ENCODE measurements around the gene CNGB1.
"Not testable (repeated sequence)": the region's sequence is repeated elsewhere in the genome, so short reads cannot be mapped to it uniquely, and the experiment has no call there.

Gene CNGB1

GRCh38 chr16:57970970-57971369 lies at the start of gene CNGB1:
Gene CNGB1 (minus strand): TSS chr16:57971128. CDS start chr16:57967286, 3,842 bp downstream.
- H3K4me3 ChIP-seq (ENCODE audit: low read length), result no peak within 1 kb of the TSS
- H3K4me1 ChIP-seq (ENCODE audit: control insufficient read depth, insufficient read depth, low read length), result peaks cover 8% of the 10 kb centered on the region
- no peaks in the 10 kb centered on the region for H3K9me3 ChIP-seq (ENCODE audit: control insufficient read depth, low read length)
- H3K9ac ChIP-seq (ENCODE audit: low read length), result no peak within 1 kb of the TSS
- no peaks in the 10 kb centered on the region for H3K36me3 ChIP-seq (ENCODE audit: control insufficient read depth, insufficient read depth, low read length)
- no peaks in the 10 kb centered on the region for H3K27me3 ChIP-seq (ENCODE audit: control insufficient read depth, insufficient read depth, low read length)

- H3K4me1 ChIP-seq (ENCODE audit: control insufficient read depth, insufficient read depth, low read length), result peaks cover 45% of the 10 kb centered on the region
- no peak overlapping the region for H3K9ac ChIP-seq (ENCODE audit: low read length)
- H3K27me3 ChIP-seq (ENCODE audit: control insufficient read depth, insufficient read depth, low read length), result no peaks in the 10 kb centered on the region
- H3K36me3 ChIP-seq (ENCODE audit: control insufficient read depth, insufficient read depth, low read length), result no peaks in the 10 kb centered on the region
- H3K9me3 ChIP-seq (ENCODE audit: control insufficient read depth, low read length), result no peaks in the 10 kb centered on the region
- H3K4me3 ChIP-seq (ENCODE audit: low read length), result no peak overlapping the region
Observed at GRCh38 chr16:58019866-58020538, 49.1 kb upstream of the CNGB1 start.

GRCh38 chr16:58018803-58019202 lies 47.9 kb upstream of the CNGB1 start:
- H3K36me3 ChIP-seq (ENCODE audit: control insufficient read depth, insufficient read depth, low read length), result no peaks in the 10 kb centered on the region
- no peaks in the 10 kb centered on the region for H3K27me3 ChIP-seq (ENCODE audit: control insufficient read depth, insufficient read depth, low read length)
- H3K9ac ChIP-seq (ENCODE audit: low read length), result no peak overlapping the region
- no peaks in the 10 kb centered on the region for H3K9me3 ChIP-seq (ENCODE audit: control insufficient read depth, low read length)
- no peak overlapping the region for H3K4me3 ChIP-seq (ENCODE audit: low read length)
- H3K4me1 ChIP-seq (ENCODE audit: control insufficient read depth, insufficient read depth, low read length), result peaks cover 33% of the 10 kb centered on the region

GRCh38 chr16:58016840-58017446 lies 46.0 kb upstream of the CNGB1 start:
- Histone ChIP-seq H3K4me3 (ENCODE audit: low read length) (no peak overlapping the region), H3K9me3 (ENCODE audit: control insufficient read depth, low read length) (no peaks in the 10 kb centered on the region), H3K36me3 (ENCODE audit: control insufficient read depth, insufficient read depth, low read length) (no peaks in the 10 kb centered on the region), H3K9ac (ENCODE audit: low read length) (no peak overlapping the region), H3K27me3 (ENCODE audit: control insufficient read depth, insufficient read depth, low read length) (no peaks in the 10 kb centered on the region), H3K4me1 (ENCODE audit: control insufficient read depth, insufficient read depth, low read length) (peaks cover 20% of the 10 kb centered on the region)

GRCh38 chr16:58013201-58013956 lies 42.5 kb upstream of the CNGB1 start:
- Histone ChIP-seq H3K36me3 (ENCODE audit: control insufficient read depth, insufficient read depth, low read length) (peaks cover 7% of the 10 kb centered on the region), H3K27me3 (ENCODE audit: control insufficient read depth, insufficient read depth, low read length) (no peaks in the 10 kb centered on the region), H3K4me1 (ENCODE audit: control insufficient read depth, insufficient read depth, low read length) (peaks cover 5% of the 10 kb centered on the region), H3K4me3 (ENCODE audit: low read length) (no peak overlapping the region), H3K9me3 (ENCODE audit: control insufficient read depth, low read length) (no peaks in the 10 kb centered on the region), H3K9ac (ENCODE audit: low read length) (no peak overlapping the region)

- no peak overlapping the region for H3K4me3 ChIP-seq (ENCODE audit: low read length)
- no peak overlapping the region for H3K9ac ChIP-seq (ENCODE audit: low read length)
- no peaks in the 10 kb centered on the region for H3K9me3 ChIP-seq (ENCODE audit: control insufficient read depth, low read length)
- peaks cover 7% of the 10 kb centered on the region for H3K36me3 ChIP-seq (ENCODE audit: control insufficient read depth, insufficient read depth, low read length)
- no peaks in the 10 kb centered on the region for H3K27me3 ChIP-seq (ENCODE audit: control insufficient read depth, insufficient read depth, low read length)
- peaks cover 5% of the 10 kb centered on the region for H3K4me1 ChIP-seq (ENCODE audit: control insufficient read depth, insufficient read depth, low read length)
Observed at GRCh38 chr16:58012481-58012880, 41.6 kb upstream of the CNGB1 start.

GRCh38 chr16:58011652-58012051 lies 40.7 kb upstream of the CNGB1 start:
- H3K9me3 ChIP-seq (ENCODE audit: control insufficient read depth, low read length), result no peaks in the 10 kb centered on the region
- H3K36me3 ChIP-seq (ENCODE audit: control insufficient read depth, insufficient read depth, low read length), result peaks cover 7% of the 10 kb centered on the region
- H3K9ac ChIP-seq (ENCODE audit: low read length), result no peak overlapping the region
- no peaks in the 10 kb centered on the region for H3K27me3 ChIP-seq (ENCODE audit: control insufficient read depth, insufficient read depth, low read length)
- H3K4me1 ChIP-seq (ENCODE audit: control insufficient read depth, insufficient read depth, low read length), result peaks cover 5% of the 10 kb centered on the region
- H3K4me3 ChIP-seq (ENCODE audit: low read length), result no peak overlapping the region

- Histone ChIP-seq H3K36me3 (ENCODE audit: control insufficient read depth, insufficient read depth, low read length) (peaks cover 7% of the 10 kb centered on the region), H3K27me3 (ENCODE audit: control insufficient read depth, insufficient read depth, low read length) (no peaks in the 10 kb centered on the region), H3K4me1 (ENCODE audit: control insufficient read depth, insufficient read depth, low read length) (peaks cover 5% of the 10 kb centered on the region), H3K9me3 (ENCODE audit: control insufficient read depth, low read length) (no peaks in the 10 kb centered on the region), H3K9ac (ENCODE audit: low read length) (no peak overlapping the region), H3K4me3 (ENCODE audit: low read length) (no peak overlapping the region)
Observed at GRCh38 chr16:58010886-58011285, 40.0 kb upstream of the CNGB1 start.

- Histone ChIP-seq H3K9ac (ENCODE audit: low read length) (no peak overlapping the region), H3K4me1 (ENCODE audit: control insufficient read depth, insufficient read depth, low read length) (peaks cover 5% of the 10 kb centered on the region), H3K36me3 (ENCODE audit: control insufficient read depth, insufficient read depth, low read length) (peaks cover 7% of the 10 kb centered on the region), H3K27me3 (ENCODE audit: control insufficient read depth, insufficient read depth, low read length) (no peaks in the 10 kb centered on the region), H3K9me3 (ENCODE audit: control insufficient read depth, low read length) (no peaks in the 10 kb centered on the region), H3K4me3 (ENCODE audit: low read length) (no peak overlapping the region)
Observed at GRCh38 chr16:58009856-58010416, 39.0 kb upstream of the CNGB1 start.

- not testable (repeated sequence) for H3K4me3 ChIP-seq (ENCODE audit: low read length)
Observed at GRCh38 chr16:58004736-58005135, 33.8 kb upstream of the CNGB1 start.

GRCh38 chr16:58002936-58003335 lies 32.0 kb upstream of the CNGB1 start:
- no peaks in the 10 kb centered on the region for H3K36me3 ChIP-seq (ENCODE audit: control insufficient read depth, insufficient read depth, low read length)

More at GRCh38 chr16:58004736-58005135, 33.8 kb upstream of the CNGB1 start:
- not testable (repeated sequence) for H3K27me3 ChIP-seq (ENCODE audit: control insufficient read depth, insufficient read depth, low read length); H3K36me3 ChIP-seq (ENCODE audit: control insufficient read depth, insufficient read depth, low read length); H3K4me1 ChIP-seq (ENCODE audit: control insufficient read depth, insufficient read depth, low read length); H3K9me3 ChIP-seq (ENCODE audit: control insufficient read depth, low read length); H3K9ac ChIP-seq (ENCODE audit: low read length)

GRCh38 chr16:58002416-58002800 lies 31.5 kb upstream of the CNGB1 start:
- Histone ChIP-seq H3K9me3 (ENCODE audit: control insufficient read depth, low read length) (no peaks in the 10 kb centered on the region), H3K27me3 (ENCODE audit: control insufficient read depth, insufficient read depth, low read length) (no peaks in the 10 kb centered on the region), H3K4me3 (ENCODE audit: low read length) (no peak overlapping the region), H3K36me3 (ENCODE audit: control insufficient read depth, insufficient read depth, low read length) (no peaks in the 10 kb centered on the region), H3K9ac (ENCODE audit: low read length) (no peak overlapping the region), H3K4me1 (ENCODE audit: control insufficient read depth, insufficient read depth, low read length) (peaks cover 25% of the 10 kb centered on the region)

More at GRCh38 chr16:58002936-58003335, 32.0 kb upstream of the CNGB1 start:
- H3K4me1 ChIP-seq (ENCODE audit: control insufficient read depth, insufficient read depth, low read length), result peaks cover 24% of the 10 kb centered on the region
- H3K9me3 ChIP-seq (ENCODE audit: control insufficient read depth, low read length), result no peaks in the 10 kb centered on the region
- no peak overlapping the region for H3K4me3 ChIP-seq (ENCODE audit: low read length)
- H3K27me3 ChIP-seq (ENCODE audit: control insufficient read depth, insufficient read depth, low read length), result no peaks in the 10 kb centered on the region
- H3K9ac ChIP-seq (ENCODE audit: low read length), result no peak overlapping the region

Measured in mucosa of stomach (tissue), 1 donor.